Hepatocyte (in vitro differentiated cells): ENCODE results near the gene APLP1. TPM values are rescaled to one million over a fixed set of nuclear protein-coding genes. Genes with fewer than 3 reads are reported as not detected.

Source experiments
- DNase-seq: peaks from one replicate; pipeline ENCODE4 v3.0.0-alpha.2; 2016; ENCODE audit warnings: low spot score
- H2AFZ ChIP-seq: fragments of 200-600 bp; sonication (generic); 2 replicates; pipeline ENCODE4 v1.6.0; 2016; ENCODE audit warnings: antibody characterized with exemption, mild to moderate bottlenecking
- H3K27ac ChIP-seq: fragments of 200-600 bp; sonication (generic); 2 replicates; pipeline ENCODE4 v1.5.1; 2016; ENCODE audit warnings: mild to moderate bottlenecking
- H3K27me3 ChIP-seq: fragments of 200-600 bp; sonication (generic); 2 replicates; pipeline ENCODE4 v1.6.1; 2016
- H3K36me3 ChIP-seq: fragments of 200-600 bp; sonication (generic); replicated peaks from 2 replicates; pipeline ENCODE4 v1.5.1; 2016; ENCODE audit warnings: low read depth; ENCODE audit not compliant: insufficient read depth
- H3K4me1 ChIP-seq: fragments of 200-600 bp; sonication (generic); 2 replicates; pipeline ENCODE4 v1.5.1; 2016; ENCODE audit warnings: mild to moderate bottlenecking, moderate library complexity; ENCODE audit not compliant: insufficient read depth
- H3K4me2 ChIP-seq: fragments of 200-600 bp; sonication (generic); 2 replicates; pipeline ENCODE4 v1.6.0; 2016
- H3K4me3 ChIP-seq: fragments of 200-600 bp; sonication (generic); 2 replicates; pipeline ENCODE4 v1.5.1; 2016; ENCODE audit warnings: mild to moderate bottlenecking
- H3K79me2 ChIP-seq: fragments of 200-600 bp; sonication (generic); 2 replicates; pipeline ENCODE4 v1.6.0; 2017; ENCODE audit warnings: mild to moderate bottlenecking
- H3K9me2 ChIP-seq: fragments of 200-600 bp; sonication (generic); replicated peaks from 2 replicates; pipeline ENCODE4 v1.6.0; 2017; ENCODE audit warnings: mild to moderate bottlenecking; ENCODE audit not compliant: insufficient read depth
- H3K9me3 ChIP-seq: fragments of 200-600 bp; sonication (generic); 2 replicates; pipeline ENCODE4 v1.5.1; 2016; ENCODE audit warnings: low read depth, mild to moderate bottlenecking
- H4K20me1 ChIP-seq: fragments of 200-600 bp; sonication (generic); 2 replicates; pipeline ENCODE4 v1.6.0; 2016; ENCODE audit warnings: mild to moderate bottlenecking; ENCODE audit not compliant: insufficient read depth, poor library complexity, severe bottlenecking
- EZH2 ChIP-seq: fragments of 200-600 bp; sonication (generic); IDR thresholded peaks from 2 replicates; pipeline ENCODE4 v1.6.1; 2016; ENCODE audit warnings: antibody characterized with exemption, mild to moderate bottlenecking, borderline replicate concordance
- EZH2phosphoT487 ChIP-seq: fragments of 200-600 bp; sonication (generic); IDR thresholded peaks from one replicate; pipeline ENCODE4 v1.6.1; 2018; ENCODE audit warnings: antibody characterized with exemption, mild to moderate bottlenecking, low read depth, moderate library complexity; ENCODE audit not compliant: unreplicated experiment, severe bottlenecking
- WGBS: methylation state at CpG from one replicate; pipeline ENCODE4 v1.1.6; 2016; ENCODE audit warnings: low lambda C conversion rate; ENCODE audit errors: missing lambda C conversion rate; 5-methylcytosine and 5-hydroxymethylcytosine counted together
- polyA plus RNA-seq: library from polyadenylated mRNA; unstranded; fragments of >200 nt; fragmentation: Nextera tagmentation; extraction: Ambion mirVana; gene quantifications from 2 replicates; pipeline ENCODE4 v1.2.1, GENCODE V29; 2016
- total RNA-seq: library from RNA; depleted of rRNA; stranded (reverse); fragments of >200 nt; gene quantifications from 2 replicates; pipeline ENCODE4 v1.2.3, GENCODE V29; 2014
- TF ChIP-seq, protein P1 (sequence below): fragments of 200-600 bp; sonication (generic); IDR thresholded peaks from 2 replicates; pipeline ENCODE4 v1.5.1; 2016; ENCODE audit warnings: antibody characterized with exemption, mild to moderate bottlenecking; ENCODE audit not compliant: poor library complexity

The APLP1 gene
- total and polyA plus RNA-seq, 2 experiments from 2014 or later = 29.0 to 115 TPM

DNA sequence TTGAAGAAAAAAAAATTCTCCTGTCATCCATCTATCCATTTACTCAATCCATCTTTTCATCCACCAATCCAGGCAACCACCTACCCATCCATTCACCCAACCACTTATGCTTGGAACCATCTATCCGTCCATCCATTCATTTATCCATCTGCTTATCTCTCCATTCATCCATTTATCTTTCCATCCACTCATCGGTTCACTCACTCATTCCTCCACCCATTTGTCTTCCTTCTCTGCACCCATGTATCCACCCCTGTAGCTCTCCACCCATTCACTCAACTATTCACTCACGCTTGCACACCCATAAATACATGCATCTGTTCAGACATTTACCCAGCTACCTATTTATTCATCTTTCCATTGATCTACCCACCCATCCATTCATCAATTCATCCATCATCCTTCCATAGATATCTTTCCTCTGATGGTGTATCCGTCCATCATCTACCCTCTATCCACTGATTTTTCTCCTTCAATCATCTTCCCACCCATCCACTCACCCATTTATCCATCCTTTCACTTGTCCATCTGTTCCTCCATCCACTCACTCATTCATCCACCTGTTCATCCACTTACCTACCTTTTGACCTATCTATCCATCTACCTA is 25.6 kb upstream of the APLP1 start:
- Histone ChIP-seq H3K4me2 (no peak overlapping the region), H3K79me2 (no peaks in the 10 kb centered on the region), H4K20me1 (no peaks in the 10 kb centered on the region), H3K27me3 (peaks cover 43% of the 10 kb centered on the region), H3K4me3 (no peak overlapping the region), H3K9me2 (no peaks in the 10 kb centered on the region), H3K9me3 (no peaks in the 10 kb centered on the region), H3K27ac (no peak overlapping the region), H2AFZ (no peak overlapping the region), H3K4me1 (peaks cover 15% of the 10 kb centered on the region), H3K36me3 (no peaks in the 10 kb centered on the region)
- no peak for TF ChIP-seq EZH2phosphoT487
- 83% methylated on average over 4 of the region's 4 CpGs for WGBS
- no peak for DNase-seq

DNA sequence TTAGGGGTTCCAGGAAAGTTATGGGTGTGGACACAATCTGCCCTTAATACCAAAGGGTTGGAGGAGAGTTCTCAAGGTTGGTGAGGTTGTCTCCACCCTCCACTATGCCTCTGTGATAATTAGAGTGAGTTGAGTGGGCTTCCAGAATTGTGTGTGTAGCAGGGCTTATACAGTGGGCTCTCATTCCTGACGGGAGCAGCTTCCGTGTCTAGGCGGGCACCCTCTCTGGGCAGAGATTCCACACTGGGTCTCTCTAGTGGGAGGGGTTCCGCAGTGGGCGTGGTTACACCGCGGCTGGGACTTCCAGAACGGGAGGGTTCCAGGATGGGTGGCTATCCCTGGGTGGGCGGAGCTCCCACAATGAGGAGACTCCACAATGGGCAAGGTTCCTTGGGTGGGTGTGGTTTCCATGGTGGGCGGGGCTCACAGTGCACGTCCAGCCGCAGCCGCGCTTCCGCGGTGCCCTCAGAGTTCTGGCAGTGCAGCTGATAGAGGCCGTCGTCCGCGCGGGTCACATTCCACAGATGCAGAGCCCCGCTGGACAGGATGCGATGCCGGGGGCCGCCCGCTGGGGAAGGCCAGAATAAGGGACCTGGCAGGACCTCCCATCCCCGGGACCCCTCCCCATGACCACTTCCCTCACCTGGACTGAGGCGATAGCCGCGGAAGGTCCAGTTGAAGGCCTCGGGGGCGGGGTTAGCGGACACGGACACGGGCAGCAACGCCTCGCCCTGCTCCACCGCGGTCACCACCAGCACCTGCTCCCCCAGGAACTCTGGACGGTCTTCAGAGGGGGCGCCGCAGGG is 24.5 kb upstream of the APLP1 start:
- H3K9me3 ChIP-seq = no peaks in the 10 kb centered on the region
- WGBS = 13% methylated on average over 35 of the region's 42 CpGs
- no peaks in the 10 kb centered on the region for H4K20me1 ChIP-seq
- H3K79me2 ChIP-seq = no peaks in the 10 kb centered on the region
- H3K4me2 ChIP-seq = no peak overlapping the region
- H3K36me3 ChIP-seq = no peaks in the 10 kb centered on the region
- H3K27ac ChIP-seq = no peak overlapping the region
- no peak overlapping the region for H2AFZ ChIP-seq
- peak; percentile 37 for DNase-seq
- TF ChIP-seq EZH2phosphoT487 (peak; percentile 11), EZH2 (no peak)
- TF ChIP-seq, protein P1, sequence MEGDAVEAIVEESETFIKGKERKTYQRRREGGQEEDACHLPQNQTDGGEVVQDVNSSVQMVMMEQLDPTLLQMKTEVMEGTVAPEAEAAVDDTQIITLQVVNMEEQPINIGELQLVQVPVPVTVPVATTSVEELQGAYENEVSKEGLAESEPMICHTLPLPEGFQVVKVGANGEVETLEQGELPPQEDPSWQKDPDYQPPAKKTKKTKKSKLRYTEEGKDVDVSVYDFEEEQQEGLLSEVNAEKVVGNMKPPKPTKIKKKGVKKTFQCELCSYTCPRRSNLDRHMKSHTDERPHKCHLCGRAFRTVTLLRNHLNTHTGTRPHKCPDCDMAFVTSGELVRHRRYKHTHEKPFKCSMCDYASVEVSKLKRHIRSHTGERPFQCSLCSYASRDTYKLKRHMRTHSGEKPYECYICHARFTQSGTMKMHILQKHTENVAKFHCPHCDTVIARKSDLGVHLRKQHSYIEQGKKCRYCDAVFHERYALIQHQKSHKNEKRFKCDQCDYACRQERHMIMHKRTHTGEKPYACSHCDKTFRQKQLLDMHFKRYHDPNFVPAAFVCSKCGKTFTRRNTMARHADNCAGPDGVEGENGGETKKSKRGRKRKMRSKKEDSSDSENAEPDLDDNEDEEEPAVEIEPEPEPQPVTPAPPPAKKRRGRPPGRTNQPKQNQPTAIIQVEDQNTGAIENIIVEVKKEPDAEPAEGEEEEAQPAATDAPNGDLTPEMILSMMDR = no peak
- peaks cover 15% of the 10 kb centered on the region for H3K4me1 ChIP-seq
- no peaks in the 10 kb centered on the region for H3K9me2 ChIP-seq
- H3K4me3 ChIP-seq = no peak overlapping the region
- peaks cover 46% of the 10 kb centered on the region for H3K27me3 ChIP-seq

DNA sequence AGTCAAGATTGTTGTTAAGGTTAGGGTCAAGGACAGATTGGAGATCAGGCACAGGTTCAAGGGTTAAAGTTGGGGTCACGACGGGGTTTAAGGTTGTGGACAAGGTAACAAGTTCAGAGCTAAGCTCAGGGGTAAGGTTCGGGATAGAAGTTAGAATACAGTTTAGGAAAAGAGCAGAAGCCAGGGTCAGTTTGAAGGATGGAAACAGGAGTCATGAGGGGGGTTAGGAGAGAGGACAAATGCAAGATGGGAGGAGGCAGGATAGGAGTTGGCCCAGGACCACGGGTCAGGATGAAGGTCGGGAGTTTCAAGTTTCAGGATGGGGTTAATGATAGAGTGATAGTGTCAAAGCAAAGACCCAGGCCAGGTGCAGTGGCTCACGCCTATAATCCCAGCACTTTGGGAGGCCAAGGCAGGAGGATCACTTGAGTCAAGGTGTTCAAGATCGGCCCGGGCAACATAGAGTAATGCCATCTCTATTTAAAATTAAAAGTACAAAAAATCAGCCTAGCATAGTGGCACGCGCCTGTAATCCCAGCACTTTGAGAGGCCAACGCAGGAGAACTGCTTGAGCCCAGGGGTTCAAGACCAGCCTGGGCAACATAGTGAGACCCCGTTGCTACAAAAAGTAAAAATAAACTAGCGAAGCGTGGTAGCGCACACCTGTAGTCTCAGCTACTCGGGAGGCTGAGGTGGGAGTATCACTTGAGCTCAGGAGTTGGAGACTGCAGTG is 23.7 kb upstream of the APLP1 start:
- Histone ChIP-seq H2AFZ (no peak overlapping the region), H3K27ac (no peak overlapping the region), H3K4me3 (no peak overlapping the region), H3K79me2 (no peaks in the 10 kb centered on the region), H3K27me3 (peaks cover 46% of the 10 kb centered on the region), H3K36me3 (no peaks in the 10 kb centered on the region), H4K20me1 (no peaks in the 10 kb centered on the region), H3K4me1 (peaks cover 15% of the 10 kb centered on the region), H3K9me2 (no peaks in the 10 kb centered on the region), H3K9me3 (no peaks in the 10 kb centered on the region), H3K4me2 (peak overlapping the region; percentile 86)
- no peak for DNase-seq
- WGBS = 71% methylated on average over 16 of the region's 16 CpGs
- TF ChIP-seq, protein P1 = no peak
- TF ChIP-seq EZH2 (no peak), EZH2phosphoT487 (no peak)
